Skeletal muscle satellite cell (primary cell): ENCODE results near the gene SQSTM1.
"Not testable (repeated sequence)": the region's sequence is repeated elsewhere in the genome, so short reads cannot be mapped to it uniquely, and the experiment has no call there.

Experiments
- H3K27me3 ChIP-seq: 2 replicates; pipeline ENCODE4 v1.7.0; 2013; ENCODE audit warnings: low read length; ENCODE audit not compliant: control insufficient read depth, insufficient read depth
- H3K36me3 ChIP-seq: 2 replicates; pipeline ENCODE4 v1.7.0; 2013; ENCODE audit warnings: mild to moderate bottlenecking, control low read depth, low read length; ENCODE audit not compliant: insufficient read depth
- H3K4me1 ChIP-seq: 2 replicates; pipeline ENCODE4 v1.7.0; 2013; ENCODE audit warnings: low read length; ENCODE audit not compliant: control insufficient read depth, insufficient read depth
- H3K4me2 ChIP-seq: 2 replicates; pipeline ENCODE4 v1.7.0; 2013; ENCODE audit warnings: mild to moderate bottlenecking, low read length
- H3K4me3 ChIP-seq: 2 replicates; pipeline ENCODE4 v1.7.0; 2013; ENCODE audit warnings: low read length
- H3K9ac ChIP-seq: 2 replicates; pipeline ENCODE4 v1.7.0; 2013; ENCODE audit warnings: mild to moderate bottlenecking, low read depth, low read length, moderate library complexity
- H3K9me3 ChIP-seq: replicated peaks from 2 replicates; pipeline ENCODE4 v1.7.0; 2013; ENCODE audit warnings: mild to moderate bottlenecking, control low read depth, low read length

Gene SQSTM1

GRCh38 chr5:179866241-179867078, 45.8 kb downstream of the SQSTM1 start:
- Histone ChIP-seq H3K4me2 (no peak overlapping the region), H3K9ac (no peak overlapping the region), H3K36me3 (peaks cover 77% of the 10 kb centered on the region), H3K27me3 (no peaks in the 10 kb centered on the region), H3K9me3 (no peaks in the 10 kb centered on the region), H3K4me3 (no peak overlapping the region), H3K4me1 (no peaks in the 10 kb centered on the region)

DNA sequence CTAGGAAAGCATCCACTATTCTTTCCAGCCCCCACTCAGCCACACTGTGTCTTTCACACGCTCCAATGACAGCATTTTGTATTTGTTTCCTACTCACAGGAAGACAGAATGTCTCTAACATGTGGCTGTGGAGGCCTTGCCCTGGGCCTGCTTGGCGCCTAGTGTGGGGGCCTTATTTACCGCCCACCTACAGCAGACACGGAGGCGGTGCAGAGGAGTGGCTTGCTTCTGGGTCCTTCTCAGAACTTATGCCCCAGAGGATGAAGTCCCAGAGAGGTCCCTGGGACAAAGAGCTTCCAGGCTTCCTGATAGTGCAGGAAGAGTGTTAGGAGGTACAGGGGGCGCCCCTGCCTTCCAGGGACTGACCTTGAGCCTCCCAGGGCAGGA, 46.4 kb downstream of the SQSTM1 start:
- no peaks in the 10 kb centered on the region for H3K4me1 ChIP-seq
- no peaks in the 10 kb centered on the region for H3K27me3 ChIP-seq
- H3K9ac ChIP-seq = no peak overlapping the region
- peaks cover 76% of the 10 kb centered on the region for H3K36me3 ChIP-seq
- H3K4me2 ChIP-seq = no peak overlapping the region
- no peak overlapping the region for H3K4me3 ChIP-seq
- H3K9me3 ChIP-seq = no peaks in the 10 kb centered on the region

DNA sequence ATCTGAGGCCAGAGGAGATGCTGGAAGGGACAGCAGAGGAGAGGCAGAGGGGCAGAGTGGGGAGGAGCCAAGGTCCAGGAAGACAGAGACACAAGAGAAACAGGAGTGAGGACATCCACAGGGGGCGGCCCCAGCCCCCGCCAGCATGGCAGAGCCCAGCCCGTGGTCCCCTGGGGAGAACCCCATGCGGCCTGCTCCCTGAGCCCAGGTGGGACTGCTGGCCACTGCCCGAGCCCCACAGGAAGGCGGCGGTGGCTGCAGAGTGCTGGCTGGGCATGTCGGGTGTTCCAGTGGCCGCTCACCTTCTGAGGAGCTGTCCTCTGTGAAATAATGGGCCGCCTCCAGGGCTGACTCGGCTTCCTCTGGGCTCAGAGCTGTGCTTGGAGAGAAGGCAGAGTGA, 46.8 kb downstream of the SQSTM1 start:
- Histone ChIP-seq H3K27me3 (no peaks in the 10 kb centered on the region), H3K4me2 (no peak overlapping the region), H3K4me1 (no peaks in the 10 kb centered on the region), H3K4me3 (no peak overlapping the region), H3K9ac (no peak overlapping the region), H3K9me3 (no peaks in the 10 kb centered on the region), H3K36me3 (peaks cover 76% of the 10 kb centered on the region)

DNA sequence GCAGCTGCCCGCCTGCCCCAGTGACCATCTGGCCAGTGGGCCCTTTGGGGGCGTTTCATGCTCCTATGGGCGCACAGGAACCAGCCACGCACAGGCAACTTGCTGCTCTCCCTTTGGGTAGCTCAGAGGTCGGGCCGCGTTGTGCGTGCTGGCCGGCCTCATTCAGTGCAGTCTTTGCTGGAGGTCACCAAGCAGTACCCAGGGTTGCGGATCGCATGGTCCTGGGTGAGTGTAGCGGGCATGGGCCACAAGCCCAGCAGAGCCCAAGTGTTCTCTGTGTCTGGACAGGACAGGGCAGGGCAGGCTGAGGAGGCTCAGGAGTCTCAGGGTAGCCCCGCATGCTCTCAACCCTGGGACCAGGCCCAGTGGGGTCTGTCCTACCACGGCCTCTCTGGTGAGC, 47.8 kb downstream of the SQSTM1 start:
- Histone ChIP-seq H3K4me1 (no peaks in the 10 kb centered on the region), H3K27me3 (no peaks in the 10 kb centered on the region), H3K9me3 (no peaks in the 10 kb centered on the region), H3K4me3 (no peak overlapping the region), H3K36me3 (peaks cover 76% of the 10 kb centered on the region), H3K4me2 (no peak overlapping the region), H3K9ac (no peak overlapping the region)

DNA sequence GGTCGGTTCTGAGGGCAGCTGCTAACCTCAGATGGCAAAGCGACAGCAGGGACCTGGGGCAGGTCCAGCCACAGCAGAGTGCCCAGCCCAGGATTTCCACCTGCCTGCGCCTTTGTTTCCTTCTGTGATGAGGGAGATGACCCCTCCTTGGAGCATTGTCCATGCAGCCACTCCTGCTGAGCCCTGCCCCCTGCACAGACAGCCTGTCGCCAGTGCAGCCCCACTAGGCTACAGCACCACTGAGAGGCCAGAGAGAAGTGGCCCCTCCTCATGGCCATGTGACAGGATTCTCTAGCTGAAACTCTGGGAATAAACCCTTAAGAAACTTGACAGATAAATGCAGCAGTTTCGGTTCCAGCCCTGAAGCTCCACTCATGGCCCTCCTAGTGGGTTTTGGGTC, 48.4 kb downstream of the SQSTM1 start:
- Histone ChIP-seq H3K4me2 (no peak overlapping the region), H3K27me3 (no peaks in the 10 kb centered on the region), H3K4me3 (no peak overlapping the region), H3K9me3 (no peaks in the 10 kb centered on the region), H3K36me3 (peaks cover 77% of the 10 kb centered on the region), H3K4me1 (no peaks in the 10 kb centered on the region), H3K9ac (no peak overlapping the region)

- Histone ChIP-seq H3K9me3 (no peaks in the 10 kb centered on the region), H3K36me3 (peaks cover 80% of the 10 kb centered on the region), H3K4me2 (no peak overlapping the region), H3K4me3 (no peak overlapping the region), H3K9ac (no peak overlapping the region), H3K27me3 (no peaks in the 10 kb centered on the region), H3K4me1 (no peaks in the 10 kb centered on the region)
Measured at GRCh38 chr5:179869641-179870402, 49.1 kb downstream of the SQSTM1 start.

- H3K4me3 ChIP-seq = no peak overlapping the region
- H3K9me3 ChIP-seq = no peaks in the 10 kb centered on the region
- no peak overlapping the region for H3K9ac ChIP-seq
- no peaks in the 10 kb centered on the region for H3K4me1 ChIP-seq
- H3K27me3 ChIP-seq = no peaks in the 10 kb centered on the region
- peaks cover 80% of the 10 kb centered on the region for H3K36me3 ChIP-seq
- no peak overlapping the region for H3K4me2 ChIP-seq
Measured at GRCh38 chr5:179870403-179870903, 49.7 kb downstream of the SQSTM1 start.

- Histone ChIP-seq H3K4me2 (no peak overlapping the region), H3K36me3 (peaks cover 76% of the 10 kb centered on the region), H3K27me3 (no peaks in the 10 kb centered on the region), H3K9me3 (no peaks in the 10 kb centered on the region), H3K4me3 (no peak overlapping the region), H3K9ac (no peak overlapping the region), H3K4me1 (no peaks in the 10 kb centered on the region)
Measured at GRCh38 chr5:179870952-179871351, 50.2 kb downstream of the SQSTM1 start.

DNA sequence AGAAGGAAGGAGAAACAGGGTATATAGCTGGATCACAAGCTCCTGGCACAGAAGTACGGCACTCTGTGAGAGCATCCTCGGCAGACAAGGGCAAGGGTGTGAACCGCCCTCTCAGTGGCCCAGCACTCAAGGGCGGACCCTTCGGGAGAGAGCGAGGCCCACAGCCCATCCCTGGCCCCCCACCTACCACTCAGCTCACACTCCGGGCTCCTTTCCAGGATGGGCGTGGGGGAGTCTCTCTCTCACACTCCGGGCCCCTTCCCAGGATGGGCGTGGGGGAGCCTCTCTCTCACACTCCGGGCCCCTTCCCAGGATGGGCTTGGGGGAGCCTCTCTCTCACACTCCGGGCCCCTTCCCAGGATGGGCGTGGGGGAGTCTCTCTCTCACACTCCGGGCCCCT, 50.8 kb downstream of the SQSTM1 start:
- H3K4me2 ChIP-seq, H3K27me3 ChIP-seq, H3K9ac ChIP-seq, H3K4me1 ChIP-seq, H3K9me3 ChIP-seq, H3K4me3 ChIP-seq: not testable (repeated sequence)
- peaks cover 76% of the 10 kb centered on the region for H3K36me3 ChIP-seq

DNA sequence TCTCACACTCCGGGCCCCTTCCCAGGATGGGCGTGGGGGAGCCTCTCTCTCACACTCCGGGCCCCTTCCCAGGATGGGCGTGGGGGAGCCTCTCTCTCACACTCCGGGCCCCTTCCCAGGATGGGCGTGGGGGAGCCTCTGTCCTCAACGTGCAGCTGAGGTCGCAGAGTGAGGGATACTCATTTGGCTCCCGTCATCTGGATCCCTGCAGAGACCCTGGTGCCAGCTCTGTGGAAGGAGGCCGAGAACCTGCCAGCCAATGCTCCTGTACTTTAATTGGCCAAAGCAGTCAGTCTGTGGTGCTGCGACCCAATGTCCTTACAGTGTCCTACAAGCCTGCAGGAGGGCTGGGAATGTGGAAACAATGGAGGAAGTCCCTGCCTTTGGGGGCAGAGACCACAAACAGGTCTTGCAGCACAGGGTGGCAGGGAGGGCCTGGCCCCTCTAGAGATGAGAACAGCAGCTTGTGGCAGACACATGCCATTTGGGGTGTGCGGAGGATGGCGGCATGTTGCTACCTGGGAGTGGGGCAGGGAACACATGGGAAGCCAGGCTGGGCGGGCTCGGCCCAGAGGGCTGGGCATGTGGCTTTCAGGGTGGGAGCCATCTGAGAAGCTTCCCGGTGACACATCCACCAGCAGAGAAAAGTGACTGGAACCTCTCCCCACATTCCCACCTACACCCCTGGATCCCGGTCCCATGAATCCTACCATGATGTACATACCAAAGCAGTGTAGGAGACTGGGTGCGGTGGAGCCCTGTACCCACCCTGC, 51.5 kb downstream of the SQSTM1 start:
- H3K4me1 ChIP-seq = no peaks in the 10 kb centered on the region
- H3K36me3 ChIP-seq = peaks cover 71% of the 10 kb centered on the region
- no peak overlapping the region for H3K4me2 ChIP-seq
- no peak overlapping the region for H3K9ac ChIP-seq
- no peaks in the 10 kb centered on the region for H3K9me3 ChIP-seq
- no peaks in the 10 kb centered on the region for H3K27me3 ChIP-seq
- no peak overlapping the region for H3K4me3 ChIP-seq

DNA sequence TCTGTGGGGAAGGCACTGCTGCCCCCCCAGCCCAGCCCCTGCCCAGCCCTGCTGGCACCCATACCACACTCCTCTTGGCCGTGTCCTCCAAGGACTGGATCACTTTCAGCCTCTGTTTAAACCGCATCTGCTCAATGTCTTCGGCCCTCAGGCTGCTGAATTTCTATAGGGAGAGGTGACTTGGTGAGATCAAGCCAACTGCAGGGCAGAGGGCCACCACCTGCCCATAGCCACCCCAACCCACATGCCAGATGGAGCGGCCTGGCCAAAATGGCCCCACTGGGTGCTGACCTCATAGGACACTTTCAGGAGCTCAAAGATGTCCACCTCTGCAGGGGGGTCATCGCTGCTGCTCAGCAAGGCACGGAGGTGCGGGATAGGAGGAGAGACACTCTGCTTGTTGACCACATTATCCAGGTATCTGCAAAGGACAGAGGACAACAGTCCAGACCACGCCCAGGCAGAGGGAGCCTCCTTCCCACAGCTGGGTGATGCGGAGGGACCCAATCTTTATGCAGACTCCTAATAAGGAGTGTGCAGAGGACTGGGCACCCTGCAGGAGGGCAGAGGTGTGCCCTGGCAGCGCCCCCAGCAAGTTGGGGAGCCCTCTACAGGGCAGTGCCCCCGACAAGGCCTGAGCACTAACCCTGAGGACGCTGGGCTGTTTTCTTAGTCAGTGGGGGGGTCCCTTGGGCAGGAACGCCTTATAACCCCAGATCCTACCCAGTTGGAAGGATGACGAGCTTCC, 52.3 kb downstream of the SQSTM1 start:
- no peak overlapping the region for H3K4me2 ChIP-seq
- H3K9ac ChIP-seq = no peak overlapping the region
- H3K4me3 ChIP-seq = no peak overlapping the region
- H3K27me3 ChIP-seq = no peaks in the 10 kb centered on the region
- H3K36me3 ChIP-seq = peaks cover 74% of the 10 kb centered on the region
- H3K4me1 ChIP-seq = peaks cover 1% of the 10 kb centered on the region
- no peaks in the 10 kb centered on the region for H3K9me3 ChIP-seq
